Stimulated activated CD8-positive, alpha-beta memory T cell treated with anti-CD3 and anti-CD28 coated beads, Interleukin-4, amount 100 ng/mL, for 4 hours (primary cell): ENCODE results near the gene RBM20.

Experiments used
- DNase-seq, 2 donors: peaks; one replicate each; pipeline ENCODE4 v3.0.0-alpha.2; 2020; ENCODE audit warnings: low read depth in 2 of 2, low spot score in 1 of 2

Gene RBM20

DNA sequence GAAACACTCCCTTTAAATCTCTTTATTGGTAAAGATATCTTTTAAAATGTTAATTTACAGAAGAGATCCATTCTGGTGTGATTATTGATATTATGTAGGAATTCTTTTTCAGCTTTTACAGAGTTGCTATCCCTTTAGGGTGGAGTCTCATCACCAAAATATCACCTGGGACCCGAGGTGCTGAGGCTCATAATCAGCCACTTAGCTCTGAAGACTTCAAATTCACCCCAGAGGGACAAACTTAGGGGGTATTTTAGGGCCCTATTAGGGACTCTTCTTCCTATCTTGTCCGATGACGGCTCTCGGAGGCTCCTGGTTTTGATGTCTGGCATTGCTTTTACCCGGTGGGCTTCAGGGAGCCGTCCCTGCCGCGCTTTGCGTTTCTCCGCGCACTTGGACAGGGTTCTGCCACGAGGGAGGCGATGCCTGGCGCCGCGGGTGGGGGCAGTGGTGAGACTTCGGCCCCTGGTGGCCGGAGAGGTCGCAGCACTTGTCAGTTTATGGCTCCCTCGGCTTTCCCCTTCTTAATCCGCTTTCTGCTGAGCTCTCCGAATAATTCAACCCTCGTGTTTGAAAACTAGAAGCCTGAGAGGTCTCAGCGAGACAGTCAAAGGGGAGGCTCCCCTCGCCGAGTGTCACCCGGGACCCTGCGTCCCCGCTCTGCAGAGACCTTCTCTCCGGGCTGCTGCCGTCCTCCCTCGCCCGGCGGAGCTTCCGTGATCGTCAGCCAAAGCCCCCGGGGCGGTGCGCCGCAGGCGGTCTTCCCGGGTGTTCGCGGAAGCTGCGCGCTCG, 27.8 kb downstream of the RBM20 start:
- peak; percentile 41 to 47 for DNase-seq

DNA sequence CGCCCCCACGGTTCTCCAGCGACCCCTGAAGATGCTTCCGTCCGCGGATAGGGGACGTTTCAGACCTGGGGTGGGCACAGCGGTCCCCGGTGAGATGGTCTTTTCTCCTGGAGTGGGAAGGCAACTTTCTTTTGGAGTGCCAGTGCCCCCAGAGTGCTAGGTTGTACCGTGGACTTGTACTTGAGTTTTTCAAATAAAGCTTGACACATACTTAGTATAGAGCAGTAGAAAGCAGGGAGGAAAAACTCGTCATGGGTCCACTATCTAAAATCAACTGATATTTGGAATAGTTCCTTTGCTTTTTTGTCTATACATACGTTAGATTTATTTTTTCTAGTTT, 28.4 kb downstream of the RBM20 start:
- DNase-seq: no peak

DNA sequence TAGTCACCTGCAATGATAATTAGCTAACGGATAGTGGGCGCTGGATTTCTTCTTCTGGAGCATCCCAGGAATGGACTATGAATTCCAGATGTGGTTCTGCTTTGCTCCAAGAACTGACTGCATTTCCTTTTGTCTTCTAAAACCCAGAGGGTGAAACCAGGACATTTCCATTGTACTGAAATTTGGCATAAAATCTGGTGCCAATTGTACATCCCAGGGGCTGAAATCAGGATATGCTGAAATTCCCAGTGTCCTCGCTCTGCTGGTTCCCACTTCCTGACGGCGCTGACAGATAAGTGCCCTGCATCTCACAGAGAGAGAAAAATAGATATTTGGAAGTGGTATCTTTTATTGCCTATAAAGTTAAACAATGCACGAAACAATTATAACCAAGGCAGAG, 31.9 kb downstream of the RBM20 start:
- no peak for DNase-seq

DNA sequence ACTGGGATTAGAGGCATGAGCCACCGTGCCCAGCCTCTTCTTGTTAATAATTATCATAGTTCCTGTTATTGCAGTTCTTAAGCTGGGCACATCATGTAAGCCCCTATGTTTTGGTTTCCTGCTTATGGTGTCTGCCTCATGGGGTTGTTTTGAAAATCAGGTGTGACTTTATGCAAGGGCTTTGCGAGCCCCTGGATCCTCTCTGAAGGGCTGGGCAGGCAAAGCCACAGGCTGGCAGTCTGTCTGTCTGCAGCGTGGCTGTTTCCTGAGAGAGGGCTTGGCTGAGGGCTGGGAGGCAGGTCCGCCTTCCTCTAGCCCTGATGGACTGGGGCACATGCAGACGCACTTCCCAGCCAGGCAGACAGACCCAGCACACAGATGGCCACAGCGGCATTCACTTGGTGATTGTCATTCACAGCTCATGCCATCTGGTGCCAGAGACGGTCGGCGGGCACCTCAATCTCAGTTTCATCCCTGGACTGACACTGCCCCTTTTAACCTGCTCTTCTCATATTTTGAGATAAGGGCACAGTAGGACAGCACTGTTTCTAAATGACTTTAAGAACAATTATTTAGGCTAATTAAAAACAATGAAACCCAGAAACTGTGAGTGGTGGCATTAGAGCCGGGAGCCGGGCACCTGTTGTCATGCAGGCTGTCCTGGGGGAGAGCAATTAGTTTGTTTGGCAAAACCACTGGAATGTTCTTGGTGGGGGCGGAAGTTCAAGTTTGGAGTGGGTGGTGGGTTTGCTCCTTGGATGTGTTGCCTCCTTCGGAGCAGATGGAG, 35.5 kb downstream of the RBM20 start:
- no peak for DNase-seq

DNA sequence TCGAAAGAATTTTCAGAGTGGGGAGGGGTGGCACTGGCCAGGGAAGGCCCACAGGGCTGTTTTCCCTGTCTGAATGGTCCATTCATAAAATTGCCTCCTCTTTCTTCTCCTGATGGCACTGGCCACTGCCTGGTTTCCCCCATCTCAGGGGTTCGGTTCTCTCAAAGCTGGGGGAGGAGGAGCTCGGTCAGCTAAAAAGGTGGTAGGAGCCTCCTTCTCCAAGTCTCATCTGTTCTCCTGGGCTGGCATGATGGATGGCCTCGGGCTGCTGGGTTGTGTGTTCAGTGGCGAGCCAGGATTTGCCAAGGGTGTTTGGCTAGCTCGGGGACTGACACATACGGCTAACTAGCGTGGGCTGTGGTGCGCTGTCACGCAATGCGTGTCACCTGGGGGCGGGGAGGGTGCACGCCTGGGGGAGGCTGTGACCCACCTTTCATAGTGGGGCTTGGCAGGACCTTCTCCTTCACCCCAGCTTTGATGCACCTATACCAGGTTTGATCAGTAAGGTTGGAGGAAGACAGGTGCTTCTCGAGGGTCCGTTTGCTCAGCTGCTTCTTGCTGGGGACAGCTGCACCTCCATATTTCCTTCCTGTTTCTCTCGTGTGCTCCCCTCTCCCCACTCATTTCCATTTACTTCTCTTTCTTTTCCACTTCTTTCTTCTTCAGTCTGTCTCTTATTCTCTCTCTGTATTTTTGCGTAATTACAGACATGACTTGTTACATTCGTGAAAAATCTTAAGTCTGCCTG, 36.3 kb downstream of the RBM20 start:
- no peak for DNase-seq

DNA sequence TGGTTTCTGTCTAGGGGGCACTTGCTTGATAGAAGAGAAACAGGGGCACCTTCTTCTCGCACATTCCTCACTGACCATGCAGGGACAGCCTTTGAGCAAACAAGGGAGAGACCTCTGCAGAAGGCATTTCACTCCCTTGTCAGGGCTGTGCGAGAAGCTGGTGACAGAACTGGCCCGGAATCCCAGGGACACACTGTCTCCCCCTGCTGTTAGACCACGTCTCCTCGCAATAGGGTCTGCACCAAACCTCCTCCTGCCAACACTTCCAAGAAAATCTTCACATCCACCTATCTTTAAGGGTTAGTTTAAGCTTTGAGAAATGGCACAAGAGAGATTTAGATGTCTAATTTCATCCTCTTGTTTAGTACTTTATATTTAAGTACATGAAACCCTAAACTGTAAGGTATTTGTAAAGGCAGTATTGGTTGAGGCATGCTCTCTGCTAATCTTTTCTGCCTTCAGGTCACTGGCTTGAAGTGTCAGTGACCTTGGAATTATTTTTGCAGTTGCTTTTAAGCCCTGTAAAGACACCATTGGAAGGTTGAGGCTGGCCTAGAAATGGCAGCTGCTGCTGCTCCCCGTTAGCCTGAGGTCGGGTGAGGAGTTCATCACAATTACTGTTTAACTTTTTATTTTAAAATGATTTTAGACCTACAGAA, 37.0 kb downstream of the RBM20 start:
- DNase-seq: no peak

DNA sequence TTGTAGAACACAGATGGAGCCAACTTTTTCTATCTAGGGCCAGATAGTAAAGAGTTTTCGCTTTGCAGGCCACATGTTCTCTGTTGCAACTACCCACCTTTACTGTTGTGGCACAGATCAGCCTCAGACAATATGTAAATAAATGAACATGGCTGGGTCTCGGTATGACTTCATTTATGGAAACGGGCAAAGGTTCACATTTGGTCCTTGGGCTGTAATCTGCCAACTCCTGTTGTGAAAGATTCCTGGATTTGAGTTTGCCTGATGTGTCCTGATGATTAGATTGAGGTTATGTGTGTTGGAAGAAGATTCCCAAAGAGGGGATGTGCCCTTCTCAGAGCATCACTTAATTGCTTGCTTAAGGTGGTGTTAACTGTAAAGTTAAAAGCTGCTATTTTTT, 38.2 kb downstream of the RBM20 start:
- DNase-seq: no peak

DNA sequence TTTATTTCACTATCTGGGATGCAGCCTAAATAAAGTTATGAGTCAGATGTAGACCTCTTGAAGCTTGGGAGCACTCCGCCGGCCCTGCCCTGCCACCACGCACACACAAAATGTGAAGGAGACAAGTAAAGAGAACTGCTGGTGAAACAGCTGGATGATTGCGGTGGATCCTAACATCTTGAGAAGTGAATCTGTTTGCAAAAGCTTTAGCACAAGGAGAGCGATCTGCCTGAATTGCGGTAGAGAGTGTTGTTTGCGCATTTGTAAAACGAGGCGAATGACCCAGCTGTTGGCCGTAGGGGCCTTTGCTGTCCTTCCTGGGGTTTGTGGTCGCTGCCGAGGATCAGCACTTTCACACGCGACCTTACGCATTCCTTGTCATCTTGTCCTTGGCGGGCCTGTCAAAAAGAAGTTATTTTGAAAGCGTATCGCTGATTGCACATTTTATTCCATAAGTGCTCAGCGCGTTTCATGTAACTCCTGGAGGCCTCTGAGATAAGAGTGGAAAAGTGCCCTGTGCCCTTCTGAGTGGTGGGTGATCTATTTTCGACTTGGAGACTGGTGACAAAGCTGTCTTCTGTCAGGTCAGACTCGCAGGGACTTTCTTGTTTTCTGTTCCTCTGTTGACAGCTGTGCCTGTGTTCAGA, 40.8 kb downstream of the RBM20 start:
- no peak for DNase-seq

DNA sequence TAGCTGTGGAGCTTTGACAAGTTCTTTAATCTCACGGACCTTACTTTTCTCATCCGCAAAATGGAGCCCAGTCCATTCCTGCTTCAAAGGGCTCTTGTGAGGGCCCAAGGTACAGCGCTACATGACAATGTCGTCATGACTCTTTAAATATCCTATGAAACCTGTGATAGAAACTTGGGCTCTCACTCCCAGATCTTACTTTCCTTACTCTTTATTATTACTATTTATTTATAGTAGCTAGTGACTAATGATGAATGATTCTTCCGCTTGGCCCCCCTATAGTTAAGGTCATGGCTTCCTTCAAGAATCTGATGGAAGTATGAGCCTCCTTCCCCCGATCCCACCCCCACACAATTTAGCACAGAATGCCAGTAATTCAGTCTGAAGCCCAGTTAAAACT, 41.9 kb downstream of the RBM20 start:
- DNase-seq: no peak

DNA sequence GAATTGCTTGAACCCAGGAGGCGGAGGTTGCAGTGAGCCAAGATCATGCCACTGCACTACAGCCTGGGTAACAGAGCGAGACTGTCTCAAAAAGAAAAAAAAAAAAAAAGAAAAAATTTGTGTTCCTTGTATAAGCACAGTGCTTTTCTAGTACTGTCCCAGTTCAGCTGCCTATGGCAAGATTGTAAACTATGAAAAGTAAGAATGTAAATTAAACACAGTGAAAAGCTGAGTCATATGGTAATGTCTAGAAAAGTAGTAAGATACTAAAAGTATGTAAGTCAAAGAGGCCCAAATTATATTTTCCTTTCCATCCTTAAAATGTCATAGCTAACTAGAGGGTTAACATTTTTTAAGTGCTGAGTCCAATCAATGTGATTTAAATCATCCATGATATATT, 42.8 kb downstream of the RBM20 start:
- no peak for DNase-seq

DNA sequence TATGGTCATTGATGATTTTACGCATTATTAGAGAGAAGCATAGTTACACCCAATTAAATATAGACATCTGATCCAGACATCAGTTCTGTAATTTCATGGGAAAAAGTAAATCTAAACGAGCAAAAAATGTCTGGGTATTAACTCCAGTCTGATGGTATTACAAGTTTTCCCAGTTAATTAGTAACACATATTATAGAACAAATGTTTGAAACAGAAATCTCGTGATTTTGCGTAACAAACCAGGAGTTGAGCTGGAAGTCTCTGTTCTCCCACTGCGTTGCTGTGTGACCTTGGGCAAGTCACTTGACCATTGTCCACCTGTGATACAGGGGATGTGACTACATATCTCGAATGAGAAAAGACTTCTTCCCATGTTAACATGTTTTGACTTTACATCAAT, 43.3 kb downstream of the RBM20 start:
- no peak for DNase-seq

DNA sequence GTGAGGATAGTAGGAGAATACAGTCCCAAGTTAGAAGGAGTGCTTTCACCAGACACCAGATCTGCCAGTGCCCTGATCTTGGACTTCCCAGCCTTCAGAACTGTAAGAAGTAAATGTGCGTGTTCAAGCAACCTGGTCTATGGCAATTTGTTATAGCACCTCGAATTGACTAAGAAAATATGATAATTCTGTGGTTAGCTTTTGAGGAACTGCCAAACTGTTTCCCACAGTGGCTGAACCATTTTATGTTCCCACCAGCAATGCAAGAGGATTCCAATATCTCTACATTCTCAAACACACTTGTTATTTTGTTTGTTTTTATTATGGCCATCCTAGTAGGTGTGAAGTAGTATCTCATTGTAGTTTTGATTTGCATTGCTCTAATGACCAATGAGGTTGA, 47.0 kb downstream of the RBM20 start:
- no peak for DNase-seq

DNA sequence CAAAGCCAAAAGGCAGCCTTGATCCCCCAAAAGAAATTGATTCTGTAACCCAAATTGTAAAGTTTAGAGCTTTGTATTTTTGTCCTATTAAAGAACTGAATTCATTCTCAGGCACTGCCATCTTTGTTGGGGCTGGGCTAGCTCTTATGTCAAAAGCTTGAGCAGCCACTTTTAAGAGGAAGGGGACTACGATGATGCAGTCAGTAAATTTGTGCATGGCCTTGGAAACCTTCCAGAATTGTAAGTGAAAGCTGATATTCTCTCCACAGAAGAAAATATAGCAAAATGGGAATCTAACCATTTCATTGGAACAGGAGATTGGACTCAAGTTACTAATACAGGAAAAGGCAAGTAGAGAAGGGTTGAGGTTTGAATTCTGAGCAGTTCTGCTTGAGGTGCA, 50.1 kb downstream of the RBM20 start:
- DNase-seq: no peak

DNA sequence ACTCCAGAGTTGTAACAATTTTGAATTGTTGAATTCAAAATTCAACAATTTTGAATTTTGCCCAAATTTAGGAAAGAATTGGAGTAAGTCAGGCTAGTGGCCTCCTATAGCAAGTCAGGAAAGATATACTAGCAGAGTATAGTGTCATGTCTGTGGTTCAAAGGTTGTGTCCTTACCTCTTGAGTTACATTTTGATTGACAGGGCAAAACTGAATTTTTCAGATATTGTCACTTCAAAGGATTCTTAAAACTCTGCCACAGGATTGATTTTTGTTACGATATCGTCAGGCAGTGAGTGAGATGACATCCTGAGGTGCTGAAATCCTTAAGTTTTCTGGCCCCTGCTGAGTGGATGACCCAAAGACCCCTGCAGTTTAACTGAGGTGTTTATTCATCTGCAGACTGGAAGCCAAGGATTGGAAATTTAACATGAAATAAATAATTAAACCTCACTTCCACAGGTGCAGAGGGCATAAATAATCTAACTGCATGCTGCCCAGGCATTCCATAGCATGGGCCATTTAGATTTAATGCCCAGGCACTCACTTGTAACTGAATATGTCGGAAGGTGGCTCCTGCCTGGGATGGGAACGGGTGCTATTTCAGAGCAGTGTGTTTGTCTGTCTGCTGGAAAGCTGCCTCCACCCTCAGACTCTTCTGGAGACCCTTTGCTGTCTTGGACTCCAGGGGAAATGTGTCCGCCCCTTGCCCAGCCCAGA, 50.8 kb downstream of the RBM20 start:
- DNase-seq: no peak

DNA sequence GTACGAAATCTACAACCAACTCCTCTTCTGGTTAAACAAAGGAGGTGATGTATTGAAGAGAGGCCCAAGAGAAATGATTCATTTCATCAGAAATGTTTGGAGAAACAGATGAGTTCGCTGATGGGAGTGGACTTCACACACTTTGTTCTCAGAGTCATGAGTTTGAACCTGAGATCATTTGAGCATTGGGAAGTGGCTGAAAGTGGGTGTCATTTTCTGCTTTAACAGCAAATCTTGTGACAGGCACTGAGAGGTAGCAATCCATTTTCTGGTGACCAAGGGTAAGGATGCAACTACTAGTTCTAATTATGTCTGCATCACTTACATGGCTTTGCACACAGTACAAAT, 51.4 kb downstream of the RBM20 start:
- no peak for DNase-seq

DNA sequence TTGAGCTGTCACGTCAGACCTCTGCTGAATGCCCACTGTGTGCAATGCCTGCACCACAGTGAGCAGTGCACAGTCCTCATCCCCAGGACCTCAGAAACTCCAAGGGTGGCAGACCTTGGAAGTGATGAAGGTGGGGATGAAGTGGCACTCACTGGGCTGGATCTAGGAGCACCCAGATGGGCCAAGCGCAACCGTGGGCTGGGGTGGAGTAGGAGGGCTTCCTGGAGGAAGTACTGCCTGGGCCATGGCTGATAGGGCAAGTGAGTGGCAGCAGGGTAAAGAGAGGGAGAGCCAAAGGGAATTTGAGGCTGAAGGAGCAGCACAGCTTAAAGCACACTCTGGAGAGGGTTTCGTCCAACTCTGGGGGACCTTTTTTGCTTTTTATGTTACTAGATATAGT, 52.3 kb downstream of the RBM20 start:
- DNase-seq: no peak

DNA sequence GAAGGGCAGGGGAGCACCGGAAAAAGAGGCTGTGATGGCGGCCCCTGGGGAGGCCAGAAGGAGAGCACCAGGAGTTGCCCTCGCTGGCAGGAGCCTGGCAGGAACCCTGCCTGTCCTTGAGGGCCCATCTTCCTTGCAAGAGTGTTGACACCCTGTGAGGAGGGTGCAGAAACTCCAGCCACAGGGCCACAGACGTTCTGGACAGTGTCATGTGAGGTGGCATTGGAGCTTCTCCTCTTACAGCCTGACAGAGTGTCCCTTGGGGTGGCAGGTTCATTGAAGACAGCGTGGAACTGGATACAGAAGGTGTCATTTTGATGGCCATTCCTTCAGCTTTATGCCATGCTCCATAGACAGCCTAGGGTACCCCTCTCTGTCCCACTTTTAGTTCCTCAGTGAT, 54.2 kb downstream of the RBM20 start:
- DNase-seq: no peak

DNA sequence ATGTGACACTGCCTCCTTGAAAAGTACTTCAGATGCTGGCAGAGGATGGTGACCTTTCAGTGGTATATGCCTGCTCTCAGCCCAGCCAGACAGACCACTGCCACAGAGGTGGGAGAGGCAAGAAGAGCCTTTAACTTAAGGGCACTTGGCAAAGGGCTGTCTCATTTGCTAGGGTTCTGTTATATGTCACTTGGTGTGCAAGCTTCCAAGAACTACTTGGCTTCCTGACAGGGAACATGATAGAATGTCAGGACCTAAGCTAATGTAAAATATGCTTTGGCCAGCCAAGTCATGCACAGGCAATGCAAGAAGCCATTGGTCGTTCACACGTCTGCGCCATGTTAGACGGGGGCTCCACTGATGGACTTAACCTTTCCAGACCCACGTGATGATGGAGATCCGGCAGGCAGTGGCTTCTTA, 54.7 kb downstream of the RBM20 start:
- no peak for DNase-seq

DNA sequence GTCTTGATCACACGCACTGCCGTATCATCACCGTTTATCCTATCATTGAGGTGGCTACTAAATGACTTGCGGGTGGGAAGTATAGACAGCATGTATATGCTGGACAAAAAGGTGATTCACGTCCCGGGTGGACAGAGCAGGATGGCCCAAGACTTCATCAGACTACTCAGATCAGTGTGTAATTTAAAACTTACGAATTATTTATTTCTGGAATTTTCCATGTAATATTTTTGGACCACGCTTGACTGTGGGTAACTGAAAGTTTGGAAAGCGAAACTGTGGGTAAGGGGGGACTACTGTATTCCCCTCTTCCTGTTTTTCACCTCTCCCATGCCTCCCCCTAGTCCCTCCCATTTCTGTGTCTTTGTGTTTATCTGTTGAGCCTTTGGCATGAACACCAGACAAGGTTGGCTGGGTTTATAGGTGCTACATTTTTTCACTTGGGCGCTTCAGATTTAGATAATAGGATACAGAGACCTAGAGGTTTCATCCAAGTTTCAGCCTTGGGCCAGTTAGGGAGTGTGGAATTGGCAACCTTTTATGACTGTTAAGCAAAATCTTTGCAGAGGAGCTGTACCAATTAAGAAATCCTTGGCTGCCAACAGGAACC, 55.8 kb downstream of the RBM20 start:
- no peak for DNase-seq

DNA sequence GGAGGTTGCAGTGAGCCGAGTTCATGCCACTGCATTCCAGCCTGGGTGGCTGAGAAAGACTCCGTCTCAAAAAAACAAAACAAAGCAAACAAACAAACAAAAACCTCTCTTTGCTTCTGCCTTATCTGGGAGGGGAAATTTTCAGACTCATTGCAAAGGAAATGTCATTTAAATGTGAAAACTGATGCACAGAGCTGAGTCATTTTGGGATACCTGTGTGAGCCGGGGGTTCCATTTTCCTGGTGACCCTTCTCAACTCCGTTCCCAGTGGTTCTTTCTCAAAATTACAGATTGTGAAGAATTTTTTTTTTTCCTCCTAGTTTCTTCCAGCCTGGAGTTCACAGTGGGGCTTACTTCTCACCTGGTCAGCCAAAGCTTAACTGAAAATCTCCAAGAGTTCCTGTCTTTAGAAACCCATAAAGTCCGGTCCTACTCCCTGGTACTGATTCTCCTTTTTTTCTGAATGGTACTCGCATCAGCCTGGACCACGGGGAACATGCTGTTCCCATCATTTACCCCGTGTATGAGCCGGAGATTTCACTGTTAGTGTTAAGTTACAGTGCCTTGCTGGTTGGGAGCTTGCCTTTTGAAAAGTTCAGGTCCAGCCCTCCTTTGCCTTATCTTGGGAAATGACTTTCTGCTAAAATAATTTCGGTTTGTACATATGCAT, 56.9 kb downstream of the RBM20 start:
- no peak for DNase-seq
